ENCODE measurements around the gene FASN.
A peak's percentile ranks its signal among the peaks of the same experiment; 100 is the strongest.
"Not testable (repeated sequence)": the region's sequence is repeated elsewhere in the genome, so short reads cannot be mapped to it uniquely, and the experiment has no call there.

Gene FASN

DNA sequence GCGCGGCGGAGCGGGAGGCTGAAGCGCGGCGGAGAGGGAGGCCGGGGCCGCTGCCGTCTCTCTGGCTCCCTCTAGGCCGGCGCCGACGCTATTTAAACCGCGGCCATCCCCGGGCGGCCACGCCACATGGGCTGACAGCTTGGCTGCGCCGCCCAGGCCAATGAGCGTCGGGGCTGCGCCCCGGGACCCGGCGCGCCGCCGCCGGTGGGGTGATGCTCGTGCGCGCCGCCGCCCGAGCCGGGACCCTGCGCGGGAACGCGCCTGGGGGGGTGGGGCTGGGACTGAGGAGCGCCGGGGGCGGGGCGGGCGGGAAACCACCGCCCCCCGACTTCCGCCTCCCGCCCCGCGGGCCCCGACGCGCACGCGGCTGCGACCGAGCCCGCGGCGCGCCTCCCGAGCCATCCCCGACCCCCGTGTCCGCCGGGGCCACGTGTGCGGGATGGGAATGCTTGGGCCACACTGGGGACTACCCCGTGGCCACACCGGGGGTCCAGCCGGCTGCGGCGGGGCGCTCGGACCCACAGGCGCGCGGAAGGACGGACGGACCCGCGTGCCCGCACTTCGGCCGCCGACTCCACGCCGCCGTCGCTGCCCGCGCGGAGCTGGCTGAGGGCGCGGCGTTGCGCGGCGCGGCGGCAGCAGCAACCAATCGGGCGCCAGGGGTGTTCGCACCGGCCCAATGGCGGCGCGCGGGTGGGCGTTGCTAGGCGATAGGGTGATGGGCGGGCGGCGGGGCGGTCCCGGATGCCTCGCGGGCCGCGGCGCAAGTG, at the start of gene FASN:
Gene FASN (minus strand): TSS at position 68 of the 770 bp plus-strand sequence. CDS start 1,791 bp downstream, outside the sequence.
- no peaks in the 10 kb centered on the region for H3K4me1 ChIP-seq (ENCODE audit: control insufficient read depth, insufficient read depth, low read length)
- peak within 1 kb of the TSS; percentile 56 for H3K4me3 ChIP-seq (ENCODE audit: low read depth, low read length)
- H3K36me3 ChIP-seq (ENCODE audit: control insufficient read depth, insufficient read depth, low read length), result peaks cover 26% of the 10 kb centered on the region

DNA sequence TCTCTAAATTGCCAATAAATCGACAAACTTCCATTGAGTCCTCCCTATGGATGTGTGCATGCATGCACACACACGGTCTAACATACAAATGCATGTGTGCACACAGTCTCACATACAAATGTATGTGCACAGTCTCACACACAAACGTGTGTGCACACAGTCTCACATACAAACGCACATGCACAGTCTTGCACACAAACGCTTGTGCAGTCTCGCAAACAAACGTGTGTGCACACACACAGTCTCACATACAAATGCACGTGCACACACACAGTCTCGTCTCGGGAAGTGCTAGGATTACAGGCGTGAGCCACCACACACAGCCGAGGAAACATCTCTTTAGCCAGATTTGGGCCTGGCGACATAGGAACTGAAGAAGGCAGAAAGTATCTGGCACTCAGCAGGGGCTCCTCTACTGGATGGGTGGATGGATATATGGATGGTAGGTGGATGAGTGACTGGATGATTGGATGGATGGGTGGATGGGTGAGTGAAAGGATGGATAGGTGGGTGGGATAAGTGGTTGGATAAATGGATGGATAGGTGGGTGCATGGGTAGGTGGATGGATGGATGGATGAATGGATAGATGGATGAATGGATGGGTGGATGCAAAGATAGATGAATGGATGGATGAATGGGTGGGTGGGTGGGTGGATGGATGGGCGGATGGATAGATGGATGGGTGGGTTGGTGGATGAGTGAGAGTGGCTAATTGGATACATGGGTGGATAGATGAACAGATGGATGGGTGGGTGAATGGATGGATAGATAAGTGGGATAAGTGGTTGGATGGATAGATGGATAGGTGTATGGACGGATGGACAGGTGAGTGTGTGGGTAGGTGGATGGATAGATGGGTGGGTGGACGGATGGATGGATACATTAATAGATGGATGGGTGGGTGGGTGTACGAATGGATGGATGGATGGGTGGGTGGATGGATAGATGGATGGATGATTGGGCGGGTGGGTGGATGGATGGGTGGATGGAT, 48.9 kb upstream of the FASN start:
- H3K9ac ChIP-seq (ENCODE audit: low read depth, low read length), result no peak overlapping the region
- no peaks in the 10 kb centered on the region for H3K9me3 ChIP-seq (ENCODE audit: control insufficient read depth, insufficient read depth, low read length)
- no peaks in the 10 kb centered on the region for H3K36me3 ChIP-seq (ENCODE audit: control insufficient read depth, insufficient read depth, low read length)
- H3K4me3 ChIP-seq (ENCODE audit: low read depth, low read length), result no peak overlapping the region
- no peaks in the 10 kb centered on the region for H3K4me1 ChIP-seq (ENCODE audit: control insufficient read depth, insufficient read depth, low read length)
- H3K27me3 ChIP-seq (ENCODE audit: control insufficient read depth, insufficient read depth, low read length), result no peaks in the 10 kb centered on the region

More for the DNA sequence above, at the start of gene FASN:
- H3K9ac ChIP-seq (ENCODE audit: low read depth, low read length), result peak within 1 kb of the TSS; percentile 83
- H3K9me3 ChIP-seq (ENCODE audit: control insufficient read depth, insufficient read depth, low read length), result no peaks in the 10 kb centered on the region
- H3K27me3 ChIP-seq (ENCODE audit: control insufficient read depth, insufficient read depth, low read length), result no peaks in the 10 kb centered on the region

DNA sequence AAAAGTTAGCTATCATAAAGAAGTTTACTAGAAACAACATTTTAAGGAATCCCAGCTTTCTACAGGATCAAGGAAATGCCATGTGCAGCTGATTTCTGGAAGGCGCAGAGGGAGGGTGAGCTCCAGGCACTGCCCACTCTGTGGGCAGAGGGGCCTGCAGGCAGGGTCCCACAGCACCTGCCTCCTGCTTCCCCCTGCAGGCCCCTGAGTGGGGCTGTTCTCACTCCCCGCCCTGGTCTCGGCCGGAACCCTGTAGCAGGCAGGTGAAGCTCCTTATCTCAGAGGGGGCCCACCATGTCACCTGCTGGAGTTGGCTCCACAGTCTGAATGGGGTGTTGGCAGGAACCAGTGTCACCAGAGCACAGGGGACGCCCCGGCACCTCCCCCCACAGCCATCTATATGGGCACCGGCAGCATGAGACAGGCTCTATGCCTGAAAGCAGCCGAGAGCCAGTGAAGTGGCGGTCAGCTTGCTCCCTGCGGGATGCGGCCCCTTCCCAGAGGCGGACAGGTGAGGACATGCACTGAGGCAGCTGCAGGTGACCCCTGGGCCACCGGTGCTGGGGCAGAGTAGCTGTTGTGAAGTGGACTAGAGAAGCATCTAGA, 47.6 kb upstream of the FASN start:
- Histone ChIP-seq H3K9me3 (ENCODE audit: control insufficient read depth, insufficient read depth, low read length) (no peaks in the 10 kb centered on the region), H3K4me1 (ENCODE audit: control insufficient read depth, insufficient read depth, low read length) (no peaks in the 10 kb centered on the region), H3K9ac (ENCODE audit: low read depth, low read length) (no peak overlapping the region), H3K27me3 (ENCODE audit: control insufficient read depth, insufficient read depth, low read length) (no peaks in the 10 kb centered on the region), H3K4me3 (ENCODE audit: low read depth, low read length) (no peak overlapping the region), H3K36me3 (ENCODE audit: control insufficient read depth, insufficient read depth, low read length) (no peaks in the 10 kb centered on the region)

DNA sequence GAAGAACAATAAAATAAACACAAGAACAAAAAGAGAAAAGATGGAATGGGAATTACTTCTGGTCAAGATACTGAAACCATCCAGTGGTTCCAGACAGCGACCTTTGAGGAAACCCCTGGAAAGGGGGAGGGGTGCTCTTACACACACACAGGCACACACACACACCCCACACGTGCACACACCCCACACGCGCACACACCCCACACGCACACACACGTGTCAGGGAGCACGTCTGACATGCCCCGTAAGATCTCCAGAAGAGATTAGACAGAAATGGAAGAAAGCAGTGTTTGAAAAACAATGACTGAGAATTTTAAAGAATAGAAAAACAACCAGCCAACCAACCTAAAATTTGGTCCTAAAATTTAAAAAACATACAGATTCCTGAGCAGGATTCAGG, 45.3 kb upstream of the FASN start:
- Histone ChIP-seq H3K27me3 (ENCODE audit: control insufficient read depth, insufficient read depth, low read length) (no peaks in the 10 kb centered on the region), H3K4me3 (ENCODE audit: low read depth, low read length) (no peak overlapping the region), H3K9me3 (ENCODE audit: control insufficient read depth, insufficient read depth, low read length) (no peaks in the 10 kb centered on the region), H3K4me1 (ENCODE audit: control insufficient read depth, insufficient read depth, low read length) (no peaks in the 10 kb centered on the region), H3K36me3 (ENCODE audit: control insufficient read depth, insufficient read depth, low read length) (no peaks in the 10 kb centered on the region), H3K9ac (ENCODE audit: low read depth, low read length) (no peak overlapping the region)

DNA sequence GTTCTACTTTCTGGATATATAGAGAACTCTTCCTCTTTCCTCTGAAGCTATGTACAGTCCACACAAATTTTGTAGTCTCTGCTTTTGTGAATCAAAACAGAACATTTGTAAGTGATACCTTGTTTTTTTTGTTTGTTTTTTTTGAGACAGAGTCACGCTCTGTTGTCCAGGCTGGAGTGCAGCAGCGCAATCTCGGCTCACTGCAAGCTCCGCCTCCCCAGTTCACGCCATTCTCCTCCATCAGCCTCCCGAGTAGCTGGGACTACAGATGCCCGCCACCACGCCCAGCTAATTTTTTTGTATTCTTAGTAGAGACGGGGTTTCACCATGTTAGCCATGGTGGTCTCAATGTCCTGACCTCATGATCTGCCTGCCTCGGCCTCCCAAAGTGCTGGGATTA, 41.9 kb upstream of the FASN start:
- H3K4me3 ChIP-seq (ENCODE audit: low read depth, low read length); H3K9ac ChIP-seq (ENCODE audit: low read depth, low read length); H3K9me3 ChIP-seq (ENCODE audit: control insufficient read depth, insufficient read depth, low read length); H3K4me1 ChIP-seq (ENCODE audit: control insufficient read depth, insufficient read depth, low read length); H3K27me3 ChIP-seq (ENCODE audit: control insufficient read depth, insufficient read depth, low read length); H3K36me3 ChIP-seq (ENCODE audit: control insufficient read depth, insufficient read depth, low read length): not testable (repeated sequence)

DNA sequence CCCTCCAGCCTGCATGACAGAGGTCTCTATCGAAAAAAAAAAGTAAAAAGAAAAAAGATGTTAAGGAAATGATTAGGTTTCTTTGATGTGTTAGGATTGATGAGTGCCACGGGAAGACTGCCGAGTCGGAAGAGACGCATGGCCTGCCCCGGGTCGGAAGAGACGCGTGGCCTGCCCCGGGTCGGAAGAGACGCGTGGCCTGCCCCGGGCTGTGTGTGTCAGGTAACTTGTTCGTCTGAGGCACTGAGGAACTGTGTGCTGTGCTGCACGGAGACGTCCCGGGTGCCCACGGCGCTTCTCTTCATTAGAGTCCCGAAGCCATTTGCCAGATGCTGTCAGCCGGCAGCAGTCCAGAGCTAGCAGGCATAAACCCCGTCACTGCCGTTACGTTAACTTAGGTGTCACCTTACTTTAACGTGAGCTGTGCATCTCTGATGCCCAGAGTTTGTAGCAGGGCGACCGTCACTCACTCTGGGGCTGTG, 40.5 kb upstream of the FASN start:
- Histone ChIP-seq H3K4me1 (ENCODE audit: control insufficient read depth, insufficient read depth, low read length) (no peaks in the 10 kb centered on the region), H3K9me3 (ENCODE audit: control insufficient read depth, insufficient read depth, low read length) (no peaks in the 10 kb centered on the region), H3K27me3 (ENCODE audit: control insufficient read depth, insufficient read depth, low read length) (no peaks in the 10 kb centered on the region), H3K36me3 (ENCODE audit: control insufficient read depth, insufficient read depth, low read length) (no peaks in the 10 kb centered on the region), H3K4me3 (ENCODE audit: low read depth, low read length) (no peak overlapping the region), H3K9ac (ENCODE audit: low read depth, low read length) (no peak overlapping the region)

DNA sequence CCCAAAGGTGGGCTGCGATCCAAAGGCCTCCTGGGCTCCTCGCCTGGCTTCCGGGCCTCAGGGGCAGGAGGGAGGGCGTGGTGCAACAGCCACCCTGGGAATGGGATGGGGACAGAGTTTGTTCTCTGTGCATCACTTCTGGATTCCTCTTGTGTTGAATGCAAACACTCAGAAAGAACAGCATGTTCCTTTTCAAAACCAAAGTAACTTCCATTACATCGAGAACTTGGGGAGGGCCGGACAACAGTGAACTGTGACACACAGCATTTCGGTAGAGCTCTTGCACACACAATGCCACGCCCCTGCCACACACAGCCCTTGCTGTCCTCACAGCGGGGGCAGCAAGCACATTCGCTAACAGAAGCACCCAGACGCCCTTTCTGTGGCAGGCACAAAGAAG, 36.1 kb upstream of the FASN start:
- Histone ChIP-seq H3K4me1 (ENCODE audit: control insufficient read depth, insufficient read depth, low read length) (no peaks in the 10 kb centered on the region), H3K4me3 (ENCODE audit: low read depth, low read length) (no peak overlapping the region), H3K9ac (ENCODE audit: low read depth, low read length) (no peak overlapping the region), H3K27me3 (ENCODE audit: control insufficient read depth, insufficient read depth, low read length) (no peaks in the 10 kb centered on the region), H3K36me3 (ENCODE audit: control insufficient read depth, insufficient read depth, low read length) (no peaks in the 10 kb centered on the region), H3K9me3 (ENCODE audit: control insufficient read depth, insufficient read depth, low read length) (no peaks in the 10 kb centered on the region)

DNA sequence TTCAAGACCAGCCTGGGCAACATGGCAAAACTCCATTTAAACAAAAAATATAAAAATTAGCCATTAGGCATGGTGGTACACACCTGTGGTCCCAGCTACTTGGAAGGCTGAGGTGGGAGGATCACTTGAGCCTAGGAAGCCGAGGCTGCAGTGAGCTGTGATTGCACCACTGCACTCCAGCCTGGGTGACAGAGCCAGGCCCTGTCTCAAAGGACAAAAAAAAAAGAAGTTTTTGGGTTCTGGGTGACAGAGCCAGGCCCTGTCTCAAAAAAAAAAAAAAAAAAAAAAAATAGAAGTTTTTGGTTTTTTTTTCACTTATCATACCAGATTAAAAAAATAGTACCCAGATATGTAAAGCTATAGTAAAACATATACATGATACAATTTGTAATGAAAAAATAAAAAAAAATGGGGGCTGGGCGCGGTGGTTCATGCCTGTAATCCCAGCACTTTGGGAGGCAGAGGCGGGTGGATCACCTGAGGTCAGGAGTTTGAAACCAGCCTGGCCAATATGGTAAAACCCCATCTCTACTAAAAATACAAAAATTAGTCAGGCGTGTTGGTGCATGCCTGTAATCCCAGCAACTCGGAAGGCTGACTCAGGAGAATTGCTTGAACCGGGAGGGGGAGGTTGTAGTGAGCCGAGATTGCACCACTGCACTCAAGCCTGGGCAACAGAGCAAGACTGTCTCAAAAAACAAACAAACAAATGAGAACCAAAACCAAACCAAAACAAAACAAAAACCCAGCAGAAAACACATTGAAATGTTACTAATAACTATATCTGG, 35.3 kb upstream of the FASN start:
- H3K9me3 ChIP-seq (ENCODE audit: control insufficient read depth, insufficient read depth, low read length); H3K9ac ChIP-seq (ENCODE audit: low read depth, low read length); H3K4me1 ChIP-seq (ENCODE audit: control insufficient read depth, insufficient read depth, low read length); H3K4me3 ChIP-seq (ENCODE audit: low read depth, low read length); H3K27me3 ChIP-seq (ENCODE audit: control insufficient read depth, insufficient read depth, low read length); H3K36me3 ChIP-seq (ENCODE audit: control insufficient read depth, insufficient read depth, low read length): not testable (repeated sequence)

DNA sequence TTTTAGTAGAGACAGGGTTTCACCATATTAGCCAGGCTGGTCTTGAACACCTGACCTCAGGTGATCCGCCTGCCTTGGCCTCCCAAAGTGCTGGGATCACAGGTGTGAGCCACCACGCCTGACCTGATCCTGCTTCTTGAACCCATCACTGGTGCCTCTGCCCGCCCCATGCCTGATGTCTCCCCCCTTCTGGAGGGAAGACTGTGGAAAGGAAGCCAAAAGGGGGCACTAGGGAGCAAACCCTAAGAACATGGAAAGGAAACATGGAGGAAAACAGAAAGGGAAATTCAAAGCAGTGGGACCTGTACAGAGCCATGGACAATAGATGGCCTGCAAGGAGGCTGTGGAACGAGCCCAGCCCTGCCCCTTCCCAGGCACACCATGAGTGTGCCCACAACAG, 31.1 kb upstream of the FASN start:
- Histone ChIP-seq H3K27me3 (ENCODE audit: control insufficient read depth, insufficient read depth, low read length) (no peaks in the 10 kb centered on the region), H3K36me3 (ENCODE audit: control insufficient read depth, insufficient read depth, low read length) (peaks cover 5% of the 10 kb centered on the region), H3K9me3 (ENCODE audit: control insufficient read depth, insufficient read depth, low read length) (no peaks in the 10 kb centered on the region), H3K9ac (ENCODE audit: low read depth, low read length) (no peak overlapping the region), H3K4me1 (ENCODE audit: control insufficient read depth, insufficient read depth, low read length) (no peaks in the 10 kb centered on the region), H3K4me3 (ENCODE audit: low read depth, low read length) (no peak overlapping the region)

DNA sequence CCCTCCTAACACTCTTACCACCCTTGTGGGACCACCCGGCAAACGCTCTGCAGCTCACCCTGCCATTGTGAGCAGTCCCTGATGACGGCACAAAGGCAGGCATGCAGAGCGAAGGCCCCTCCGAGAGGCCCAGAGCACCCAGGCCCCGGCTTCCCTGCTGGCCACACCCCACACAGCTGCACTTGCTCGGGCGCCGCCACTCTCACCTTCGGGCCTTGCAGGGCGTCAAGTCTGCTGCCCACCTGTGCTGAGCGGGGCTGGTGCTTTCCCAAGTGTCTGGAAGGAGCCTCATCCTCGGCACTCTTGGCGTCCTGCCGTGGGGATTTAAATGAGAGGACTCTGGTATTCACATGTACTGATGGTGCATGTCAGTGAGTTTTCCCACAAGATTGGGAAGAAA, 30.3 kb upstream of the FASN start:
- H3K9ac ChIP-seq (ENCODE audit: low read depth, low read length), result no peak overlapping the region
- H3K9me3 ChIP-seq (ENCODE audit: control insufficient read depth, insufficient read depth, low read length), result no peaks in the 10 kb centered on the region
- no peaks in the 10 kb centered on the region for H3K4me1 ChIP-seq (ENCODE audit: control insufficient read depth, insufficient read depth, low read length)
- H3K27me3 ChIP-seq (ENCODE audit: control insufficient read depth, insufficient read depth, low read length), result no peaks in the 10 kb centered on the region
- peaks cover 5% of the 10 kb centered on the region for H3K36me3 ChIP-seq (ENCODE audit: control insufficient read depth, insufficient read depth, low read length)
- H3K4me3 ChIP-seq (ENCODE audit: low read depth, low read length), result no peak overlapping the region

DNA sequence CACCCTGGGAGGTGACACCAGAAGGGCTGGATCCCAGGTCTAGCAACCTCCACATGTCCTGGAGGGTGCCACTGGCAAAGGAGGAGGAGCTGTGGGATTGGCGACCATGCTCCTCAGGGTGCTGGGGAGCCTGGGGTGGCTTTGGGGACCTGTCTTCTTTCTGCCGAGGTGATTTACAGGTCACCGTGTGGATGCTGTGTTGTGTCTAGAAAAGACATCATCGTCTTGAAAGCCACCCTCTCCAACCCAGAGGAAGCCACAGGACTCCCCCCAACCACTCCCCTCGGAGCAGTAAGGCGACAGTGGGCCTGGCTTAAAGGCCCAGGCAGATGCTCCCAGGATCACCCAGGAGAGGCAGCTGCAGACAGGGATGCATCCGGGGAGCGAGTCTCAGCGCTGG, 29.7 kb upstream of the FASN start:
- H3K27me3 ChIP-seq (ENCODE audit: control insufficient read depth, insufficient read depth, low read length), result no peaks in the 10 kb centered on the region
- H3K4me3 ChIP-seq (ENCODE audit: low read depth, low read length), result no peak overlapping the region
- no peaks in the 10 kb centered on the region for H3K9me3 ChIP-seq (ENCODE audit: control insufficient read depth, insufficient read depth, low read length)
- no peak overlapping the region for H3K9ac ChIP-seq (ENCODE audit: low read depth, low read length)
- peaks cover 5% of the 10 kb centered on the region for H3K36me3 ChIP-seq (ENCODE audit: control insufficient read depth, insufficient read depth, low read length)
- no peaks in the 10 kb centered on the region for H3K4me1 ChIP-seq (ENCODE audit: control insufficient read depth, insufficient read depth, low read length)
